Peyer's patch (tissue), 4 donors: ENCODE results near the gene KREMEN1.

ENCODE experiments used
- CTCF ChIP-seq, 6 experiments: fragments of 450-650 bp in 4 of 6; fragments of 200-600 bp in 2 of 6; sonication (generic) in 1 of 6; IDR thresholded peaks; one replicate each; pipeline ENCODE4 v1.5.1; 2017 to 2019; ENCODE audit warnings: antibody characterized with exemption in 6 of 6, mild to moderate bottlenecking in 3 of 6, moderate library complexity in 1 of 6
- POLR2A ChIP-seq, 2 donors: fragments of 450-650 bp; IDR thresholded peaks; one replicate each; pipeline ENCODE4 v1.5.1; 2017; ENCODE audit warnings: antibody characterized with exemption in 2 of 2, mild to moderate bottlenecking in 2 of 2, moderate library complexity in 2 of 2

- TF ChIP-seq CTCF (IDR thresholded peaks at IDR 0.05) (no peak), POLR2A (IDR thresholded peaks at IDR 0.05) (no peak)
Measured at GRCh38 chr22:29113319-29113718, 40.5 kb downstream of the KREMEN1 start.
